ENCODE data around the gene RGS11.

Gene RGS11

GRCh38 chr16:228151-228851 lies 47.4 kb downstream of the RGS11 start:
- DNase-seq: no peak

DNA sequence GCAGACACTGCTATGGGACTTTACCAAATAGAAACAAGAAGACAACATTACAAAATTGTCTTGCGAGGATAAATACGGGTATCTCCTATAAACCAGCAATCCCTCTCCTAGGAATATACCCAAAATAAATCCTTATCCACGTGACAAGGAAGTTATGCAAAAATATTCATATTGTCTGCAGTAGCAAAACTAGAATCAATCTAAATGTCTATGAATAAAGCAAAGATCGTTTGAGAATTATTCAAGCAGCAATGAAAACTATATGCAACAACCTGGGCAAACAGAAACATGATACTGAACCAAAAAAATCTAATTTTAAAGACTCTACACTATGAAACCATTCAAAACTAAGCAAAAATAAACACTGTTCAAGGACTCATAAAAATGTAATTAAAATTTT lies 55.7 kb downstream of the RGS11 start:
- no peak for DNase-seq

All from NCI-H1048 (cell line).